ENCODE results near the gene SLC16A3. TPM values are rescaled to one million over a fixed set of nuclear protein-coding genes. Genes with fewer than 3 reads are reported as not detected.
A peak's percentile ranks its signal among the peaks of the same experiment; 100 is the strongest.

Gene SLC16A3
- total RNA-seq, 1 experiment from 2014 or later: 198 TPM

GRCh38 chr17:82241183-82241925, 12.5 kb downstream of the SLC16A3 start:
- no TSS peak for BruUV-seq (replicated peaks)
- H3K4me3 ChIP-seq: no peak overlapping the region
- ChIA-PET POLR2A (ENCODE audit: unreplicated experiment) (interaction anchor here (0.5 to 1.2 kb wide), 7 partner anchors 10 to 218 kb away, joined by 3 to 15 read pairs (median 4); partner anchors contain the start of gene LRRC45), CTCF (interaction anchor here (0.5 to 0.7 kb wide), 3 partner anchors 35 to 92 kb away, joined by 3 to 5 read pairs (median 3); partner anchors contain the start of gene SECTM1)
- no peak overlapping the region for H2AFZ ChIP-seq
- no peaks in the 10 kb centered on the region for H3K27me3 ChIP-seq (ENCODE audit: insufficient read depth, low read depth)
- H3K27ac ChIP-seq: no peak overlapping the region
- H3K79me2 ChIP-seq (ENCODE audit: low read depth): peaks cover 10% of the 10 kb centered on the region; the same call in 1 of the 2 replicates
- H3K4me1 ChIP-seq (replicated peaks; ENCODE audit: insufficient read depth): peaks cover 10% of the 10 kb centered on the region
- no peaks in the 10 kb centered on the region for H3K9me3 ChIP-seq (ENCODE audit: insufficient read depth, low read depth)
- no peaks in the 10 kb centered on the region for H3K9me2 ChIP-seq (ENCODE audit: insufficient read depth)
- DNase-seq: peak in 1 of 2 experiments; percentile 79
- H3F3A ChIP-seq (ENCODE audit: insufficient read depth, low read depth): peaks cover 81% of the 10 kb centered on the region; the same call in 1 of the 2 replicates
- no peak overlapping the region for H3K4me2 ChIP-seq
- intact Hi-C loops (cut with micrococcal nuclease; ENCODE audit: unreplicated experiment): loop anchor here (5.0 to 10.0 kb wide), 2 partner anchors 34 to 207 kb away; partner anchors contain the start of genes DCXR and RAC3
- TF ChIP-seq, protein P1, sequence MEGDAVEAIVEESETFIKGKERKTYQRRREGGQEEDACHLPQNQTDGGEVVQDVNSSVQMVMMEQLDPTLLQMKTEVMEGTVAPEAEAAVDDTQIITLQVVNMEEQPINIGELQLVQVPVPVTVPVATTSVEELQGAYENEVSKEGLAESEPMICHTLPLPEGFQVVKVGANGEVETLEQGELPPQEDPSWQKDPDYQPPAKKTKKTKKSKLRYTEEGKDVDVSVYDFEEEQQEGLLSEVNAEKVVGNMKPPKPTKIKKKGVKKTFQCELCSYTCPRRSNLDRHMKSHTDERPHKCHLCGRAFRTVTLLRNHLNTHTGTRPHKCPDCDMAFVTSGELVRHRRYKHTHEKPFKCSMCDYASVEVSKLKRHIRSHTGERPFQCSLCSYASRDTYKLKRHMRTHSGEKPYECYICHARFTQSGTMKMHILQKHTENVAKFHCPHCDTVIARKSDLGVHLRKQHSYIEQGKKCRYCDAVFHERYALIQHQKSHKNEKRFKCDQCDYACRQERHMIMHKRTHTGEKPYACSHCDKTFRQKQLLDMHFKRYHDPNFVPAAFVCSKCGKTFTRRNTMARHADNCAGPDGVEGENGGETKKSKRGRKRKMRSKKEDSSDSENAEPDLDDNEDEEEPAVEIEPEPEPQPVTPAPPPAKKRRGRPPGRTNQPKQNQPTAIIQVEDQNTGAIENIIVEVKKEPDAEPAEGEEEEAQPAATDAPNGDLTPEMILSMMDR (conservative IDR thresholded peaks at IDR 0.05): no peak
- TF ChIP-seq EZH2 (IDR thresholded peaks at IDR 0.05; ENCODE audit: low read depth): no peak
- H3K36me3 ChIP-seq (ENCODE audit: low read depth): 0 out of 2 replicates have a peak, but pooled peaks cover 6% of the 10 kb centered on the region
- H4K20me1 ChIP-seq (ENCODE audit: insufficient read depth): peaks cover 81% of the 10 kb centered on the region

DNA sequence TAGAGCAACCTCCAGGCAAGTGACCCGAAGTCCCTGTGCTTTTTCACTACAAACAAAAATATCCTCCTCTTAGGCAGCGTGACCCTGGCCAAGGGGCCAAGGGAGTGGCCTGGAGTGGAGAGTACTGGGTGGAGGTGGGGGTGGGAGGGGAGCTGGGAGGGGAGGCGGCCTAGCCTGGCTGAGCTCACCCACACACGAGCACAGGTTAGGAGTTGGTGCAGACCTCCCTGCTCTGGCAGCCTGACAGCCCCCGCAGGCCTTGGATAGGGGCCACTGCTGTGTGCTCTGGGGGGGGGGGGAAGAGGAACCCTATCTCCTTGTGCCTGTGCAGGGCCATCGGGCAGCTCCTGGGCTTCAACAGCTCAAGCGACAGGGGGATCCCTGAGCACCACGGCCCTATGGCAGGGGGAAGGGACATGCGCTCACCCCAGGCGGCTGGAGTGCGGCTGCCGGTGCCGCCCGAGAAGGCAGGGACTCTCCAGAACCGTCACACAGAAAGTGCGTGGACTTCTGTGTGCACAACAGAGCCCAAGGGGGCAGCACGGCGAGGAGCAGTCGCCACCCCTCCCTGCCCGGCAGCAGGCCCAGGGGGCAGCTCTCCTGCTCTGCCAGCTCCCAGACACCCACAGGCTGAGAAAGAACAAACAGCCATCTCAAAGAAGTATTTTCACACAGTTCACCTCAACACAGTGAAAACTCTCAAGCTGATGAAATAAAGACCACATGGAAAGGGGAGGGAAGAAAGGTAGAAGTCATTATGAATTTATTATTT, 13.3 kb downstream of the SLC16A3 start:
- H3K9me3 ChIP-seq (ENCODE audit: insufficient read depth, low read depth): no peaks in the 10 kb centered on the region
- H3K27me3 ChIP-seq (ENCODE audit: insufficient read depth, low read depth): no peaks in the 10 kb centered on the region
- peaks cover 18% of the 10 kb centered on the region for H3K4me1 ChIP-seq (replicated peaks; ENCODE audit: insufficient read depth)
- CTCF ChIA-PET: interaction anchor here (0.5 to 0.8 kb wide), 5 partner anchors 36 to 92 kb away, joined by 3 to 5 read pairs (median 3); partner anchors contain the start of gene SECTM1
- POLR2A ChIA-PET (ENCODE audit: unreplicated experiment): interaction anchor here (0.5 to 1.2 kb wide), 5 partner anchors 36 to 219 kb away, joined by 3 to 15 read pairs (median 4); partner anchors contain the start of gene LRRC45
- H3K79me2 ChIP-seq (ENCODE audit: low read depth): 0 out of 2 replicates have a peak, but pooled peaks cover 4% of the 10 kb centered on the region
- no peak overlapping the region for H3K4me3 ChIP-seq
- DNase-seq: no peak
- H3K4me2 ChIP-seq: no peak overlapping the region
- peaks cover 82% of the 10 kb centered on the region for H3F3A ChIP-seq (ENCODE audit: insufficient read depth, low read depth)
- 0 out of 2 replicates have a peak, but pooled peaks cover 6% of the 10 kb centered on the region for H3K36me3 ChIP-seq (ENCODE audit: low read depth)
- no peak for TF ChIP-seq EZH2 (IDR thresholded peaks at IDR 0.05; ENCODE audit: low read depth)
- TF ChIP-seq, protein P1 (conservative IDR thresholded peaks at IDR 0.05): no peak
- BruUV-seq (replicated peaks): no TSS peak
- H4K20me1 ChIP-seq (ENCODE audit: insufficient read depth): peaks cover 81% of the 10 kb centered on the region
- intact Hi-C loops (cut with micrococcal nuclease; ENCODE audit: unreplicated experiment): loop anchor here (5.0 to 10.0 kb wide), 2 partner anchors 35 to 207 kb away; partner anchors contain the start of genes DCXR and RAC3
- H2AFZ ChIP-seq: no peak overlapping the region
- H3K9me2 ChIP-seq (ENCODE audit: insufficient read depth): no peaks in the 10 kb centered on the region
- no peak overlapping the region for H3K27ac ChIP-seq

DNA sequence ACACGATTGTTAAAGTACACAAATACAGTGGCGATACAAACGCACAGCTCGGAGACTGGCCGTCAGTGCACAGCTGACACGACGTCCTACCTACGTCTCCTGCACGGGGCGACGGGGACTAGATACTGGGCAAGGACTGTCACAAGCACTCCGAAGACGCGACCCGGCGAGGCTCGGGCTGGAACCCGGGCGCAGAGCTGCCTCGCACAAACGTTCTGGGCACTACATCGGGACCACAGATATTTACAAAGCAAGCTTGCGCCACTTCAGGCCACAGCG, 13.8 kb downstream of the SLC16A3 start:
- Histone ChIP-seq H3K4me3 (no peak overlapping the region), H4K20me1 (ENCODE audit: insufficient read depth) (peaks cover 86% of the 10 kb centered on the region), H3K79me2 (ENCODE audit: low read depth) (0 out of 2 replicates have a peak, but pooled peaks cover 4% of the 10 kb centered on the region), H3K27ac (no peak overlapping the region), H2AFZ (no peak overlapping the region), H3K9me3 (ENCODE audit: insufficient read depth, low read depth) (no peaks in the 10 kb centered on the region), H3K36me3 (ENCODE audit: low read depth) (0 out of 2 replicates have a peak, but pooled peaks cover 6% of the 10 kb centered on the region), H3K27me3 (ENCODE audit: insufficient read depth, low read depth) (no peaks in the 10 kb centered on the region), H3K4me2 (no peak overlapping the region), H3K4me1 (replicated peaks; ENCODE audit: insufficient read depth) (peaks cover 23% of the 10 kb centered on the region), H3F3A (ENCODE audit: insufficient read depth, low read depth) (peaks cover 88% of the 10 kb centered on the region), H3K9me2 (ENCODE audit: insufficient read depth) (no peaks in the 10 kb centered on the region)
- no peak for TF ChIP-seq EZH2 (IDR thresholded peaks at IDR 0.05; ENCODE audit: low read depth)
- TF ChIP-seq, protein P1 (conservative IDR thresholded peaks at IDR 0.05): no peak
- ChIA-PET CTCF (interaction anchor here (0.8 kb wide), 1 partner anchor 42 kb away, joined by 3 read pairs; no protein-coding TSS in a partner anchor), POLR2A (ENCODE audit: unreplicated experiment) (interaction anchor here (0.6 to 1.2 kb wide), 2 partner anchors 36 to 177 kb away, joined by 3 to 15 read pairs; no protein-coding TSS in a partner anchor)
- no peak for DNase-seq
- intact Hi-C loops (cut with micrococcal nuclease; ENCODE audit: unreplicated experiment): loop anchor here (5.0 to 10.0 kb wide), 2 partner anchors 35 to 208 kb away; partner anchors contain the start of genes DCXR and RAC3
- no TSS peak for BruUV-seq (replicated peaks)

Measured in PC-9 (cell line).